K562 (cell line): ENCODE data around the gene CD9. TPM values are rescaled to one million over a fixed set of nuclear protein-coding genes. Genes with fewer than 3 reads are reported as not detected.

ENCODE experiments used
- ATAC-seq: fragments of 200-7000 bp; cut with Tn5 transposase; 3 replicates; pipeline ENCODE4 v1.9.1; 2020; ENCODE audit warnings: moderate library complexity
- BruUV-seq: library from RNA; stranded (reverse); fragments of 400-500 nt; replicated peaks from 2 replicates; lab custom pipeline; 2021; lab: Mats Ljungman, UMichigan
- CTCF ChIA-PET: fragments of 300-600 bp; formaldehyde crosslinking; extraction: SDS; loops from one replicate; lab custom pipeline; 2021; ENCODE audit warnings: low intra/inter-chr PET ratio; lab: Yijun Ruan, JAX
- POLR2A ChIA-PET: fragments of 300-600, 350-650 bp; sonication (Branson Sonifier 250); formaldehyde crosslinking; extraction: SDS; loops from one replicate; lab custom pipeline; 2021; ENCODE audit warnings: antibody characterized with exemption, inconsistent platforms; lab: Yijun Ruan, JAX
- DNase-seq, 4 experiments: peaks; one replicate each; pipeline versions ENCODE4 v3.0.0 to v3.0.0-alpha.2; 2011 to 2018; ENCODE audit warnings: low spot score in 3 of 4, mixed read lengths in 3 of 4; ENCODE audit errors: extremely low read depth in 1 of 4
- FAIRE-seq: peaks from 2 replicates; lab custom pipeline; 2011; peaks lifted over from hg19 to GRCh38; lab: Jason Lieb, UNC
- H2AFZ ChIP-seq: 2 replicates; pipeline ENCODE4 v1.6.0; 2011; ENCODE audit warnings: low read depth, low read length, control low read depth, inconsistent platforms
- H3K27ac ChIP-seq: fragments of 200-600 bp; 3 replicates; pipeline ENCODE4 v1.8.0; 2011; ENCODE audit warnings: low read depth, mild to moderate bottlenecking, control low read depth, inconsistent platforms, low read length, moderate library complexity, mixed read lengths; ENCODE audit errors: extremely low read depth
- H3K27me3 ChIP-seq, 2 experiments: fragments of 300-600 bp in 1 of 2; 2 replicates in 1 of 2; 3 replicates in 1 of 2; pipeline versions ENCODE4 v1.6.0 to v1.8.0; 2011; ENCODE audit warnings: inconsistent platforms in 2 of 2, low read length in 2 of 2, mild to moderate bottlenecking in 1 of 2, mixed read lengths in 1 of 2, moderate library complexity in 1 of 2; ENCODE audit not compliant: control insufficient read depth in 2 of 2, insufficient read depth in 2 of 2
- H3K36me3 ChIP-seq: fragments of 300-600 bp; 3 replicates; pipeline ENCODE4 v1.8.0; 2011; ENCODE audit warnings: mild to moderate bottlenecking, low read length, inconsistent platforms; ENCODE audit not compliant: control insufficient read depth, insufficient read depth
- H3K4me1 ChIP-seq, 2 experiments: fragments of 200-600 bp in 1 of 2; replicated peaks in 1 of 2; 2 replicates in 1 of 2; 3 replicates in 1 of 2; pipeline versions ENCODE4 v1.5.1 to v1.8.0; 2011; ENCODE audit warnings: inconsistent platforms in 2 of 2, low read length in 2 of 2, mild to moderate bottlenecking in 1 of 2, mixed read lengths in 1 of 2, moderate library complexity in 1 of 2; ENCODE audit not compliant: control insufficient read depth in 2 of 2, insufficient read depth in 2 of 2
- H3K4me2 ChIP-seq: 2 replicates; pipeline ENCODE4 v1.6.1; 2011; ENCODE audit warnings: low read length, control low read depth, inconsistent platforms, mixed read lengths; ENCODE audit not compliant: insufficient read depth
- H3K4me3 ChIP-seq: fragments of 200-600 bp; sonication (generic), shearing (Covaris generic); 2 replicates; pipeline ENCODE4 v1.5.1; 2016; ENCODE audit warnings: control low read depth, inconsistent platforms
- H3K79me2 ChIP-seq: fragments of 200-600 bp; 3 replicates; pipeline ENCODE4 v1.8.0; 2011; ENCODE audit warnings: low read length, inconsistent platforms; ENCODE audit not compliant: control insufficient read depth, insufficient read depth
- H3K9ac ChIP-seq, 2 experiments: 2 replicates each; pipeline versions ENCODE4 v1.6.0 to v1.6.1; 2011; ENCODE audit warnings: low read depth in 2 of 2, low read length in 2 of 2, control low read depth in 1 of 2, inconsistent platforms in 1 of 2, mild to moderate bottlenecking in 1 of 2, mixed read lengths in 1 of 2; ENCODE audit not compliant: insufficient read depth in 1 of 2
- H3K9me1 ChIP-seq: one replicate; pipeline ENCODE4 v1.6.0; 2011; ENCODE audit warnings: inconsistent platforms, mild to moderate bottlenecking, low read length, moderate library complexity; ENCODE audit not compliant: control insufficient read depth, insufficient read depth
- H3K9me3 ChIP-seq: replicated peaks from 2 replicates; pipeline ENCODE4 v1.5.1; 2011; ENCODE audit warnings: low read depth, low read length, inconsistent platforms; ENCODE audit not compliant: control insufficient read depth, insufficient read depth
- H4K20me1 ChIP-seq: replicated peaks from 2 replicates; pipeline ENCODE4 v1.6.1; 2011; ENCODE audit warnings: low read length, inconsistent platforms, mixed read lengths; ENCODE audit not compliant: control insufficient read depth, insufficient read depth
- ARID2 ChIP-seq: fragments of 450-650 bp; IDR thresholded peaks from 2 replicates; pipeline ENCODE4 v1.6.1; 2017; ENCODE audit warnings: antibody characterized with exemption, mild to moderate bottlenecking
- ATF3 ChIP-seq, 2 experiments: fragments of 450-650 bp in 1 of 2; sonication (generic) in 1 of 2; formaldehyde crosslinking in 1 of 2; IDR thresholded peaks in 1 of 2; conservative IDR thresholded peaks in 1 of 2; 2 replicates each; pipeline versions ENCODE4 v1.6.1 to v1.8.1; 2016 to 2023; ENCODE audit warnings: mild to moderate bottlenecking in 2 of 2, moderate library complexity in 2 of 2, inconsistent platforms in 1 of 2, missing genetic modification reagents in 1 of 2
- ATF7 ChIP-seq: fragments of 450-650 bp; IDR thresholded peaks from 2 replicates; pipeline ENCODE4 v1.7.1; 2014; ENCODE audit warnings: mild to moderate bottlenecking, moderate library complexity
- CBFA2T3 ChIP-seq: fragments of 450-650 bp; IDR thresholded peaks from 2 replicates; pipeline ENCODE4 v1.6.1; 2017
- CEBPB ChIP-seq: fragments of 450-650 bp; IDR thresholded peaks from 2 replicates; pipeline ENCODE4 v1.6.1; 2016; ENCODE audit warnings: missing genetic modification characterization, missing compliant biosample characterization
- CEBPG ChIP-seq, 3 experiments: fragments of 200-800 bp in 1 of 3; sonication (Bioruptor generic) in 1 of 3; sonication (generic) in 1 of 3; formaldehyde crosslinking in 1 of 3; IDR thresholded peaks in 2 of 3; conservative IDR thresholded peaks in 1 of 3; 2 replicates each; pipeline versions ENCODE4 v1.6.1 to v1.8.0; 2016 to 2022; ENCODE audit warnings: missing compliant biosample characterization in 2 of 3, missing genetic modification characterization in 2 of 3, mild to moderate bottlenecking in 1 of 3, missing genetic modification reagents in 1 of 3
- CREB1 ChIP-seq, 2 experiments: sonication (generic) in 1 of 2; formaldehyde crosslinking in 1 of 2; IDR thresholded peaks; 2 replicates each; pipeline versions ENCODE4 v1.6.1 to v1.8.0; 2012 to 2022; ENCODE audit warnings: inconsistent platforms in 1 of 2, mild to moderate bottlenecking in 1 of 2, missing genetic modification reagents in 1 of 2, moderate library complexity in 1 of 2
- CREM ChIP-seq: IDR thresholded peaks from 2 replicates; pipeline ENCODE4 v1.6.1; 2014; ENCODE audit warnings: antibody characterized with exemption, low read depth
- JUN ChIP-seq, 2 experiments: sonication (generic) in 1 of 2; formaldehyde crosslinking in 1 of 2; IDR thresholded peaks; 2 replicates each; pipeline versions ENCODE4 v1.6.1 to v1.8.0; 2012 to 2022; ENCODE audit warnings: borderline replicate concordance in 2 of 2, mild to moderate bottlenecking in 2 of 2, improper control_type of control experiment in 1 of 2, low read depth in 1 of 2, low read length in 1 of 2, missing genetic modification reagents in 1 of 2
- MEIS2 ChIP-seq: fragments of 450-650 bp; IDR thresholded peaks from 2 replicates; pipeline ENCODE4 v1.6.1; 2014; ENCODE audit warnings: mild to moderate bottlenecking; ENCODE audit not compliant: partially characterized antibody
- NFYB ChIP-seq: IDR thresholded peaks from 2 replicates; pipeline ENCODE4 v1.6.1; 2011; ENCODE audit warnings: mild to moderate bottlenecking, moderate library complexity; ENCODE audit not compliant: insufficient read length; ENCODE audit errors: extremely low read depth
- SMAD3 ChIP-seq: fragments of 450-650 bp; formaldehyde crosslinking; conservative IDR thresholded peaks from 2 replicates; pipeline ENCODE4 v1.4.0; 2020; ENCODE audit warnings: mild to moderate bottlenecking
- ZNF124 ChIP-seq: sonication (generic); formaldehyde crosslinking; IDR thresholded peaks from 2 replicates; pipeline ENCODE4 v1.8.1; 2022; ENCODE audit warnings: missing genetic modification reagents
- whole genome bisulfite sequencing: fragments of 100-300 bp; shearing (Covaris generic); methylation state at CpG from one replicate; pipeline ENCODE4 v1.1.6; 2016; ENCODE audit warnings: low coverage, mixed read lengths; ENCODE audit not compliant: insufficient coverage; ENCODE audit errors: missing lambda C conversion rate; 5-methylcytosine and 5-hydroxymethylcytosine counted together
- in situ Hi-C: fragments of 300-500 bp; cut with MboI; formaldehyde crosslinking; loops from 4 replicates; pipeline ENCODE4 v1.15.0; 2018; ENCODE audit warnings: inconsistent platforms, mixed read lengths
- intact Hi-C: fragments of 100-400 bp; cut with micrococcal nuclease; formaldehyde crosslinking; loops from 2 replicates; pipeline ENCODE4 v1.14.2; 2022
- polyA plus RNA-seq, 8 experiments: library from polyadenylated mRNA; depleted of rRNA in 4 of 8; stranded (reverse) in 5 of 8; unstranded in 3 of 8; fragments of >200 nt; fragmentation: Nextera tagmentation in 2 of 8; fragmentation: Illumina TruSeq in 1 of 8; extraction: Ambion mirVana in 2 of 8; extraction: Trizol in 1 of 8; gene quantifications; 2 replicates each; pipeline versions ENCODE4 v1.2.1 to v1.2.3, GENCODE V29; 2011 to 2014; ENCODE audit warnings: inconsistent platforms in 1 of 8, missing spikeins in 1 of 8
- total RNA-seq, 7 experiments: library from RNA; depleted of rRNA in 6 of 7; stranded (reverse); fragments of >200 nt in 6 of 7; fragmentation: Illumina TruSeq in 2 of 7; extraction: Trizol in 2 of 7; gene quantifications; 2 replicates each; pipeline versions ENCODE4 v1.2.1 to v1.2.3, GENCODE V29; 2011 to 2021; ENCODE audit warnings: low replicate concordance in 1 of 7
- TF ChIP-seq, protein P1 (sequence below): fragments of 450-650 bp; IDR thresholded peaks from 2 replicates; pipeline ENCODE4 v1.6.1; 2016
- TF ChIP-seq, protein P2 (sequence below): sonication (generic); formaldehyde crosslinking; IDR thresholded peaks from 2 replicates; pipeline ENCODE4 v1.8.1; 2022; ENCODE audit warnings: missing genetic modification reagents

The CD9 gene
- total and polyA plus RNA-seq, 9 of the 15 experiments (the other 6 are each of a cell fraction or from before 2014, with no cell fraction given): 0.43 to 5.6 (median 0.62) TPM

GRCh38 chr12:6193853-6194815 is 6.1 kb upstream of the CD9 start:
- Histone ChIP-seq H3K4me1 (peaks cover 0 to 3% of the 10 kb centered on the region in 2 experiments; a peak in 3 of 5 replicates), H3K36me3 (no peaks in the 10 kb centered on the region), H3K4me2 (no peak overlapping the region), H3K79me2 (no peaks in the 10 kb centered on the region), H3K9me3 (no peaks in the 10 kb centered on the region), H3K4me3 (no peak overlapping the region), H3K9me1 (no peaks in the 10 kb centered on the region), H4K20me1 (no peaks in the 10 kb centered on the region), H3K9ac (peak overlapping the region in 1 of 2 experiments; percentile 64; a peak in 1 of 4 replicates), H3K27me3 (peaks cover 11 to 32% of the 10 kb centered on the region in 2 experiments; a peak in 4 of 5 replicates), H2AFZ (no peak overlapping the region), H3K27ac (no peak overlapping the region)
- ATAC-seq: peak; percentile 45; the same call in 2 of the 3 replicates
- in situ Hi-C loops: loop anchor here (10.0 kb wide), 1 partner anchor 129 kb away; no protein-coding TSS in a partner anchor
- POLR2A ChIA-PET: interaction anchor here (0.6 kb wide), 1 partner anchor 133 kb away, joined by 3 read pairs; no protein-coding TSS in a partner anchor
- CTCF ChIA-PET: no interaction called here
- BruUV-seq: no TSS peak
- 7% methylated on average over 19 of the region's 19 CpGs for whole genome bisulfite sequencing
- intact Hi-C loops: loop anchor here (2.0 kb wide), 2 partner anchors 91 to 131 kb away; no protein-coding TSS in a partner anchor
- FAIRE-seq: no peak
- peak in 1 of 4 experiments; percentile 23 for DNase-seq
- TF ChIP-seq JUN (IDR thresholded peaks at IDR 0.05; ENCODE audit: borderline replicate concordance, low read depth, low read length): no peak
- no peak for TF ChIP-seq JUN (CRISPR knock-in tag; IDR thresholded peaks at IDR 0.05; ENCODE audit: borderline replicate concordance)
- peak; percentile 31 for TF ChIP-seq CEBPB (tag)
- no peak for TF ChIP-seq NFYB
- TF ChIP-seq, protein P1, sequence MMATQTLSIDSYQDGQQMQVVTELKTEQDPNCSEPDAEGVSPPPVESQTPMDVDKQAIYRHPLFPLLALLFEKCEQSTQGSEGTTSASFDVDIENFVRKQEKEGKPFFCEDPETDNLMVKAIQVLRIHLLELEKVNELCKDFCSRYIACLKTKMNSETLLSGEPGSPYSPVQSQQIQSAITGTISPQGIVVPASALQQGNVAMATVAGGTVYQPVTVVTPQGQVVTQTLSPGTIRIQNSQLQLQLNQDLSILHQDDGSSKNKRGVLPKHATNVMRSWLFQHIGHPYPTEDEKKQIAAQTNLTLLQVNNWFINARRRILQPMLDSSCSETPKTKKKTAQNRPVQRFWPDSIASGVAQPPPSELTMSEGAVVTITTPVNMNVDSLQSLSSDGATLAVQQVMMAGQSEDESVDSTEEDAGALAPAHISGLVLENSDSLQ: peak; percentile 68
- TF ChIP-seq SMAD3 (CRISPR knock-in tag): no peak
- 0 out of 2 replicates have a peak, but pooled peaks have one; percentile 22 for TF ChIP-seq CREM
- TF ChIP-seq ARID2: no peak
- peak; percentile 58 for TF ChIP-seq MEIS2
- no peak for TF ChIP-seq CREB1 (IDR thresholded peaks at IDR 0.05)
- TF ChIP-seq CREB1 (CRISPR knock-in tag; IDR thresholded peaks at IDR 0.05): 0 out of 2 replicates have a peak, but pooled peaks have one; percentile 16
- TF ChIP-seq ATF3 (IDR thresholded peaks at IDR 0.05): peak; percentile 46; the same call in 1 of the 2 replicates
- TF ChIP-seq ATF3 (CRISPR knock-in tag; conservative IDR thresholded peaks at IDR 0.05): no peak
- peak; percentile 37; the same call in 1 of the 2 replicates for TF ChIP-seq CBFA2T3
- no peak for TF ChIP-seq CEBPG (CRISPR knock-in tag; IDR thresholded peaks at IDR 0.05)
- peak in 1 of 2 experiments; percentile 41; a peak in 1 of 4 replicates for TF ChIP-seq CEBPG (tag; conservative IDR thresholded peaks at IDR 0.05 in 1 of 2, IDR thresholded peaks at IDR 0.05 in 1 of 2)
- TF ChIP-seq, protein P2, sequence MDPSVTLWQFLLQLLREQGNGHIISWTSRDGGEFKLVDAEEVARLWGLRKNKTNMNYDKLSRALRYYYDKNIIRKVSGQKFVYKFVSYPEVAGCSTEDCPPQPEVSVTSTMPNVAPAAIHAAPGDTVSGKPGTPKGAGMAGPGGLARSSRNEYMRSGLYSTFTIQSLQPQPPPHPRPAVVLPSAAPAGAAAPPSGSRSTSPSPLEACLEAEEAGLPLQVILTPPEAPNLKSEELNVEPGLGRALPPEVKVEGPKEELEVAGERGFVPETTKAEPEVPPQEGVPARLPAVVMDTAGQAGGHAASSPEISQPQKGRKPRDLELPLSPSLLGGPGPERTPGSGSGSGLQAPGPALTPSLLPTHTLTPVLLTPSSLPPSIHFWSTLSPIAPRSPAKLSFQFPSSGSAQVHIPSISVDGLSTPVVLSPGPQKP (CRISPR knock-in tag): no peak
- no peak for TF ChIP-seq ZNF124 (CRISPR knock-in tag)
- TF ChIP-seq ATF7: peak; percentile 66
